Hematopoietic multipotent progenitor cell treated with erythropoietin and hydrocortisone succinate and interleukin-3 and kit ligand, for 17 days (in vitro differentiated cells): Measurements from ENCODE around the gene RTN4R.

Experiments
- DNase-seq: peaks from one replicate; pipeline ENCODE4 v3.0.0-alpha.2; 2015; ENCODE audit warnings: low spot score

RTN4R gene

GRCh38 chr22:20199413-20199842, 68.7 kb downstream of the RTN4R start:
- no peak for DNase-seq

GRCh38 chr22:20198557-20199319, 69.4 kb downstream of the RTN4R start:
- no peak for DNase-seq

- no peak for DNase-seq
Observed at GRCh38 chr22:20197407-20198030, 70.6 kb downstream of the RTN4R start.

DNA sequence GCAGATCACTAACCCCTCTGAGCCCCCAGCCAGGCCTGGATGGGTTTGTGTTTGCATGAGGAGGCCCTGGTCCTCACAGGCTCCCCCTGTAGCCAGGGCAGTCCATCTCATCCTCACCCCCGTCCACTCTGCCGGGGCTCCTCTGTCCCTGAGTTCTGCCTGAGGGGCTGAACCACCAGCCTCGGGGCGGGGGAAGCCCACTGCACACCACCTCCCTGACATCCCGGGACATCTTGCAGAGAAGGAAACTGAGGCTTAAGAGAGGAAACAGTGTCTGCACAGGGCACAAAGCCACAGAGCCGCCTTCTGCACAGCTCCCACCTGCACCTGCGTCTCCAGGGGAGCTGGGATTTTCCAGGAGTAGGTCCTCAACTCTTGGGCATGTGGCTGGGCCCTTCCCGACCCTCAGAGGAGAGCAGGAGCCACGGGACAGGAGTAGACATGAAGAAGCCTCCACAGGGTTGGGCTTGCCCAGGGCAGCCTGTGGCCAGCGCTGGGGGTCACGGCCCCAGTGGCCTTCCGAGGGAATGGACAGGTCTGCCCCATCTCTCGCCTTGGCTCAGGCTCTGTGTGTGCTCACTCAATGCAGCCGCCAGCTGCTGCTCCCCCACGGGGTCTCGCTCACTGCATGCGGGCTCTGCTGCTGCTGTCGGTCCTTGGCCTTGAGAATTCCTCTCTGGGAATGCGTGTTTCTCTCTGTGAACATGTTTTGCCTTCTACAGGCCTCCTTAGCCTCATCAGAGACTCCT, 71.8 kb downstream of the RTN4R start:
- no peak for DNase-seq

DNA sequence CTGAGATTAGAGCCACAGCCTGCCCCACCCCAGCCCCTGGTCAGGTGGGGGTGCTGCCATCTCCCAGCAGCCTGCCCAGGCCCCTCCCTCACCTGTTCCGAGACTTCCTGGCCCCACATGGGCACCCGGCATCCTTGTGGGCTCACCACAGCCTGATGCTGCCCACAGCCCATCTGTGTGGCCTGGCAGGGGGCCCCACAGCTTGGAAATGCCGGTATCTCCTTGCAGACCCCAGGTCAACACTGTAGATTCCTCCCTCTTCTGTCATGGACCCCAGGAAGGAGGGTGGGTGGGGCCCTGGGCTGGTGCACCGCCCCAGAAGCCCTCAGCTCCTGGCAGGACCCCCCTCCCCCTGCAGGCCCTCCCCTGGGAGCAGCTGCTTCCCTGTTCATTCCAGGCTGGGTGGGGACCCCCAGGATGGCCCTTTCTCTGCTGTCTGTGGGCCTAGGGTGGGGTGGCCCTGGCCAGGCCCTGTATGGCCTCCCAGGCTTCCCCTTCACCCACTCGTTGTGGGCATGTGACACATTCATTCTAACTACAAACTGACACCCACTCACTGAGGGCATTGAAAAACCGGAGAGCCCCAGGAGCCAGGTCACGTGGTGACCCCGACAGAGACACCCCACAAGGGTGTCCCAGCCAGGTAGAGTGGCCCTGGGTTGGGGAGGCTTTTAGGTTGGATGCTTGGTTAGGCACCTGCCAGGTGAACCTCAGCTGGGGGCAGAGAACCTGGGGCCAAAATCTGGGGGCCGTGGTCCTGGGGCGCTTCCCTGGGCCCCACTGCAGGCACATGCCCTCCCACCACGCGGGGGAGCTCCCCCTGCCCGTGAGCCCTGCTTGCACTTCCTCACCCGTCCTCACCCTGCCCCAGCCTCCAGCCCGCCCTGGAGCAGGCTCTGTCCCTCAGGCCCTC, 73.2 kb downstream of the RTN4R start:
- no peak for DNase-seq

DNA sequence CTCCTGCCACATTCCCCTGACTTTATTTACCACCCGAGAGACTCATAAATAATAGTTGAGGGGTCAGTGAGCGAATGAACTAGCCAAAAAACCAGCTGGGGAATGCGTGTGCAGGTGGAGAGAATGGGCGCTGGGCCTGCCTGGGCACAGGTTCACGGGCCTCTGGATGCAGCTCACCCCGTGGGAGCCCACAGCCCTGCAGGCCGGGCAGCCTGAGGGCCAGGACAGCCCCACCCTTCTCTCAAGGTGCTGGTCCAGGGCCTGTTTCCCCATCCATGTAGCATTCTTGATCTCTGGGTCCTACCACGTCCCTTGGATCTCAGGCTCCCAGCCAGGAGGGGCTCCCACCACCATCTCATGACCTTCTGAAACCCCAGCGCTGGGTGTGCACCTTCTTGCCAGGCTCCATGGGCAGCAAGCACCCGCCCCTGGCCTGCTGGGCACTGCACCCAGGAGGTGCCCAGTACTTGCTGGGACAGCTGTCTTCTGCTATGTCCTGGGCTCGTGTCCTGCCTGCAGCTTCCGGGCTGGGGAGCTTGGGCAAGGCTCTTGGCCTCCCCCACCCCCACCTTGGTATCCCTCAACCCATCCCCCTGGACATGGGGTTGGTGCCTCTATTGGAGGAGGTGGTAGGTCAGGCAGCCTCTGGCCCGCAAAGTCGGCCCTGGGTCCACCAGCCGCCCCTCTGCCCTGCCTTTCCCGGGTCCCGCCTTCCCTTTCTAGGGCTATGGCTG, 74.2 kb downstream of the RTN4R start:
- DNase-seq, result no peak

DNA sequence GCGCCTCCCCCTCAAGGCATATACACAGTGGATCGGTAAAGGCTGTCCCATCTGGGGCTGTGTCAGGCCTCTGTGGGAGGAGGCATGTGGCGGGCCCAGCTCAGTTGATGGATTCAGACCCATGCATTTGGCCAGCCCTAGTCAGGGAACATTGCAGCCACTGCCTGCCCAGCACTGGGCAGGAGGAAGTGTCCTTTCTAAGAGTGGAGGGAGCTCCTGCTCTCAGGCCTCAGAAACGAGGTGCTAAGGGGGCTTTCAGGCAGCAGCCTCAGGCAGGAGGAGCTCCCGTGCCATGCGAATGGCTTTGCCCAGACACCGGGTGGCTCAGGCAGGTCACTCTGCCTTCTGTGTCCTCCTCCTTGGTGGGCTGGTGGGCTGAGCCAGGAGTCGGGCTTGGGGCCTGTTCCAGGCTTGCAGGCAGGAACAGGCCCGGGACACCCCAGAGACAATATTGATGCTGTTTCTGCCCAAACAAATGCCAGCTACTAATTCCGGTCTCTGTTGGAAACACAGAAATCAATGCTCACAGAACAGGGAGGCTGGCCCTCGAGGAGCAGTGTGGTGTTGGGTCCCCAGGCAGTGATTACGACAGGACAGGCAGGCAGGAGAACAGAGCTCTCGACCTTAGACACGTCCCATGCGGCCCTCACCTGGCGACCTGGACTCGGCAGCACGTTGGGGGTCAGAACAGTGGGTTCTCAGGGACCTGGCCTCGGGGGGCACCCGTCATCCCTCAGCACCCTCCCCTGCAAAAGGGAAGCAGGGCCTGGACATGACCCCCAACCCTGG, 75.0 kb downstream of the RTN4R start:
- no peak for DNase-seq

GRCh38 chr22:20192293-20192971, 75.7 kb downstream of the RTN4R start:
- DNase-seq, result no peak

DNA sequence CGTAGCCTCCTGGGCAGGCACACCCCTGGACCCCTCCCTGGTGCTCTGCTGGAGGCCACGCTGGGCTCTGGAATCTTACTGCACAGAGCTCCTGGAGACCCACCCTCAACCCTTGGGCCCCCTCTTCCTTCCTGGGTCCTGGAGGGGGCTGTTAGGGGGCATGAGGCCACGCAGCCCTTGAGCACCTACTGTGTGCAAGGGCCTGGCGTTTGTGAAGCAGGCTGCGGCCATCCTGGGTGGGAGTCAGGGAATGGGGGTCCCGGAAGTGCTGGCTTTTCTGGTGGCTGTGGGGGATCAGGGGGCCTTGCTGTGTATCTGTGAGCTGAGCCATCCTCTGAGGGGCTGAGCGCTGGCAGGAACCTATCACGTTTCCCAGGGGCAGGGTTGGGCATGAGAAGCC, 76.3 kb downstream of the RTN4R start:
- no peak for DNase-seq
